Thoracic aorta (tissue), 2 donors: ENCODE measurements around the gene RPGRIP1. TPM values are rescaled to one million over a fixed set of nuclear protein-coding genes. Genes with fewer than 3 reads are reported as not detected.

Source experiments
- ATAC-seq: fragments of 150-250 bp; one replicate; pipeline ENCODE4 v1.8.0; 2017; ENCODE audit warnings: low read depth; ENCODE audit not compliant: insufficient number of reproducible peaks, low FRiP score
- DNase-seq: peaks from one replicate; pipeline ENCODE4 v3.0.0-alpha.2; 2020; ENCODE audit warnings: low spot score
- H3K27ac ChIP-seq, 2 donors: fragments of 200-600 bp; sonication (generic); 1 replicate in 1 of 2; 2 replicates in 1 of 2; pipeline ENCODE4 v1.5.1; 2016; ENCODE audit warnings: mild to moderate bottlenecking in 2 of 2, moderate library complexity in 2 of 2
- H3K27me3 ChIP-seq: fragments of 200-600 bp; sonication (generic); replicated peaks from 2 replicates; pipeline ENCODE4 v1.6.0; 2016; ENCODE audit warnings: mild to moderate bottlenecking; ENCODE audit not compliant: insufficient read depth
- H3K36me3 ChIP-seq: fragments of 200-600 bp; sonication (generic); one replicate; pipeline ENCODE4 v1.5.1; 2016
- H3K4me1 ChIP-seq, 2 donors: fragments of 200-600 bp; sonication (generic); 1 replicate in 1 of 2; 2 replicates in 1 of 2; pipeline versions ENCODE4 v1.5.1 to v1.6.0; 2016; ENCODE audit warnings: low read depth in 2 of 2, mild to moderate bottlenecking in 1 of 2; ENCODE audit not compliant: control insufficient read depth in 1 of 2
- H3K4me3 ChIP-seq: fragments of 200-600 bp; sonication (generic); 2 replicates; pipeline ENCODE4 v1.5.1; 2016; ENCODE audit warnings: mild to moderate bottlenecking
- H3K9me3 ChIP-seq: fragments of 200-600 bp; sonication (generic); 2 replicates; pipeline ENCODE4 v1.5.1; 2016
- CTCF ChIP-seq: fragments of 200-600 bp; sonication (generic); IDR thresholded peaks from one replicate; pipeline ENCODE4 v1.5.1; 2019; ENCODE audit warnings: antibody characterized with exemption
- total RNA-seq, 2 donors: library from RNA; depleted of rRNA; stranded (reverse); fragments of >200 nt; gene quantifications; one replicate each; pipeline versions ENCODE4 v1.1.0 to v1.2.3, GENCODE V29; 2016

The RPGRIP1 gene
- not detected for total RNA-seq

DNA sequence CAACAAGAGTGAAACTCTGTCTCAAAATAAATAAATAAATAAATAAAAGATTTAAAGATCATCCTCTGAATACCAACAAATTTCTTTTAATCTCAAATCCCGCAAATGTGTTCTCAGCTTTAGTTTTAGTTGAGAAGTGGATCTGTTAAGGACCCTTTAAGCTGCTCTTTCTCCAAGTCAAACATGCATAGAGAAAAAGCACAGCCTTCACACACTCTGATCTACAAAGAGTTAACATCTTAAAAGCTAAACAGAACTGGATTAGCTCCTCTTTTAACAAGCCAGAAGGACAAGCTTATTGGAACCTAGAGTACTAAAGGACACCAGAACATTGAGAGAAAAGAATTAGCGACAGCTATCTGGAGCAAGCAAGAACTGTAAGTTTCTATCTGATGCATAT is at the start of gene RPGRIP1:
Gene RPGRIP1, plus strand, starts transcription at position 301 of the 400 bp plus-strand sequence. CDS start 7,894 bp downstream, outside the sequence.
- H3K4me3 ChIP-seq = no peak within 1 kb of the TSS
- H3K9me3 ChIP-seq = no peaks in the 10 kb centered on the region
- H3K4me1 ChIP-seq = no peaks in the 10 kb centered on the region
- DNase-seq = no peak
- no peak within 1 kb of the TSS for H3K27ac ChIP-seq
- no peak for ATAC-seq
- H3K27me3 ChIP-seq = no peaks in the 10 kb centered on the region
- H3K36me3 ChIP-seq = no peaks in the 10 kb centered on the region
- no peak for TF ChIP-seq CTCF

DNA sequence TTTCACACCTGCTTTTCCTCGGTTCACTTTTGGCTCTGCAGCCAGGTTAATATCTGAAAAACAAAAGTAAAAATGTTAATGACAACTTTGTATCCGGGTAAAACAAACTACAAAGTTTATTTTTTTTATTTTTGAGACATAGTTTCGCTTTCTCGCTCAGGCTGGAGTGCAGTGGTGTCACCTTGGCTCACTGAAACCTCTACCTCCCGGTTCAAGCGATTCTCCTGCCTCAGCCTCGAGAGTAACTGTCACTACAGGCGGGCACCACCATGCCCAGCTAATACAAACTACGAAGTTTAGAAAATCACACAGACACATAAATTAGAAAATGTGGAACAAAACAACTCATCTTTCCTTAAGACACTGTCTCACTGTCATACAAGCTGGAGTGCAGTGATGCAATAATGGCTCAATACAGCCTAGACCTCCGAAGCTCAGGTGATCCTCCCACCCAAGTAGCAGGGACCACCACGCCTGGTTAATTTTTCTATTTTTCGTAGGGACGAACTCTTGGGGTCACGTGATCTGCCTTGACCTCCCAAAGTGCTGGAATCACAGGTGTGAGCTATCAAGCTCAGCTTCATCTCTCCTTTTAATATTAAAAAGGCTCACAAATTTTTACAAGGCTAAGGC is 48.7 kb upstream of the RPGRIP1 start:
- H3K36me3 ChIP-seq = peaks cover 15% of the 10 kb centered on the region
- no peak overlapping the region for H3K27ac ChIP-seq
- H3K4me3 ChIP-seq = no peak overlapping the region
- peaks cover 16 to 63% of the 10 kb centered on the region in 2 donors for H3K4me1 ChIP-seq
- TF ChIP-seq CTCF = no peak
- DNase-seq (no peak), ATAC-seq (no peak)
- H3K9me3 ChIP-seq = no peaks in the 10 kb centered on the region
- H3K27me3 ChIP-seq = no peaks in the 10 kb centered on the region

DNA sequence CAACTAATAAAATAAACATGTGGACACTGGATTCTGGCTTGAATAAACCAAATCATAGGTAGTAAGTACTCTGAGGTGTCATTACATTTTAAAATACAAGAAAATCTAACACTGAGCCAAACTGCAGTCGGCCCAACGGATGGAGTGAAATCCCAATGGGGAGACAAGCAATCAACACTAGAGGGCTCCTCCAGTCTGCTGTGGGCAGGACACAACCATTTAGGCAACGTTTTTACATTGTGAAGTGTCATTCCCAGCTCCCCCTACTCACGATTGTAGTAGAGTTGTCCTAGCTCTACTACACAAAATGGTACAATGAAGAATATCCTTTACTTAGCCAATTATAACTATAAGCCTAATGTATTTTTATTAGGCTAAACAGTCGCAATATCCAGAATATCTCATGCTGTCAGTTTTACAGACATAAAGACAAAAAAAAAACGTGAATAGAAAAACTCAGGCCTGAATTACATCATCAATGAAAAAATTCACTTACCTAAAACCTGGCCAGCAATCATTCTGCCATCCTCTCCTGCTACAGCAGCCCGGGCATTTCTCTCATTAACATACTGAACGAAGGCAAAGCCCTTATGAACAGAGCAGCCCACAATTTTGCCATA is 46.3 kb upstream of the RPGRIP1 start:
- H3K36me3 ChIP-seq = peaks cover 15% of the 10 kb centered on the region
- no peak overlapping the region for H3K27ac ChIP-seq
- no peaks in the 10 kb centered on the region for H3K9me3 ChIP-seq
- H3K4me3 ChIP-seq = no peak overlapping the region
- H3K27me3 ChIP-seq = no peaks in the 10 kb centered on the region
- no peak for TF ChIP-seq CTCF
- peaks cover 19 to 76% of the 10 kb centered on the region in 2 donors for H3K4me1 ChIP-seq
- ATAC-seq (no peak), DNase-seq (no peak)

DNA sequence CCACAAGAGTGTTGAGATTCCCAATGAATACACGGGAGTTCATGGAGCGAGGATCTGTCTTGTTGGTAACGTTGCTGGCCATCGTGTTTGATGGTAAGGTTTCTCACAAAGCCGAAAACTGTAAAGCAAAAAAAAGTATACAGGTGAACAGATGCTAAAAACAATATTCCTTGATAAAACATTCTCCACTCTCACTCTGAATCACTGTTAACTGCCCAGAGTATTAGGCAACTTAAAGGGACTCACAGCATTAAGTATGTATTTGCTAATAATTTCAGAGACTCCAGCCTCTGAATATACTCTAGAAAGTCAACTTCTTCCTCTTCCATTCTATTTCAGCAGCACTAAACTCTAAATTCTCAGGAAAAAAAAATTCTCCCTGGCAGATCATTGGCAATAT is 45.8 kb upstream of the RPGRIP1 start:
- no peak for TF ChIP-seq CTCF
- H3K27me3 ChIP-seq = no peaks in the 10 kb centered on the region
- no peak for DNase-seq
- no peaks in the 10 kb centered on the region for H3K9me3 ChIP-seq
- no peak overlapping the region for H3K27ac ChIP-seq
- ATAC-seq = no peak
- no peak overlapping the region for H3K4me3 ChIP-seq
- peaks cover 19 to 76% of the 10 kb centered on the region in 2 donors for H3K4me1 ChIP-seq
- H3K36me3 ChIP-seq = peaks cover 14% of the 10 kb centered on the region

DNA sequence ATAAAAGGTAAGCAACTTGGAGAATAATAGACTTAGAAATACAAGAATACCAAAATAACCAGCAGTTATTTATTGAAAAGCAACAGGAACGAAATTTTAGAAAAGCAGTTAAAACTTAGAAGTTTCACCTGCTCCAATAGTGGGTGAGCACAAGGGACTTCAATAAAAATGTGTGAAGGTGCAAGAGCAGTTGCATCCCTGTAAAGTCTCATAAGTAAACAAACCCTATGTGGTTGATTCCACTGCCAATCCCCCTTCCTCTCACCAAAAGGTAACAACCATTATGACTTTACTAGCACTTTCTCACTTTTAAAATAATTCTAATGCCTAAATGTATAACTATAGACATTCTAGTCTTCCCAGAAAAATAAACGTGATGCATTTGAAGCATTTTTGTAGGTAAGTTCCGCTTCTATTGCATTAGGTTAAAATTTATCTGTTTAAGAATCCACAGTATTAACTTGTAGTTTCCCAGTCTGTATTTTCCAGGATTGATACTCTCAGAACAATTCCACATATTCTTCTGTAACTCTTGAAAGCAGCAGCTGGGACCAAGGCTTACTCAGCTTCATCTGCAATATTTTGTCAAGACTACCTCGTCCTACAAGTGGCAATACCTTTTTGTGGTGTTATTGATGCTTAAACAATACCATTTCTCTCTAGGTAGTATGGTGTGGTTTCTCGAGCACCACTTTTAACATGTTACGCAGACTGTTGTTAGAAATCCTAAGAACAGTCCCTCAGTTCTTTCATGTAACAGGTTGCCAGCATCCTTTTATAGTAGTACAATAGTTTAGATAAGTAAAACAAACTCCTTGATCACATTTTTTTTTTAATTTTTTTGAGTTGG is 42.7 kb upstream of the RPGRIP1 start:
- H3K27ac ChIP-seq = no peak overlapping the region
- H3K27me3 ChIP-seq = no peaks in the 10 kb centered on the region
- ATAC-seq (no peak), DNase-seq (no peak)
- no peak for TF ChIP-seq CTCF
- no peaks in the 10 kb centered on the region for H3K9me3 ChIP-seq
- H3K36me3 ChIP-seq = no peaks in the 10 kb centered on the region
- peaks cover 14 to 74% of the 10 kb centered on the region in 2 donors for H3K4me1 ChIP-seq
- no peak overlapping the region for H3K4me3 ChIP-seq
